Measurements from ENCODE around the gene CSNK1D. TPM values are rescaled to one million over a fixed set of nuclear protein-coding genes. Genes with fewer than 3 reads are reported as not detected.
A peak's percentile ranks its signal among the peaks of the same experiment; 100 is the strongest.

Gene CSNK1D
- total RNA-seq, 1 donor from 2014 or later = 21.4 TPM

DNA sequence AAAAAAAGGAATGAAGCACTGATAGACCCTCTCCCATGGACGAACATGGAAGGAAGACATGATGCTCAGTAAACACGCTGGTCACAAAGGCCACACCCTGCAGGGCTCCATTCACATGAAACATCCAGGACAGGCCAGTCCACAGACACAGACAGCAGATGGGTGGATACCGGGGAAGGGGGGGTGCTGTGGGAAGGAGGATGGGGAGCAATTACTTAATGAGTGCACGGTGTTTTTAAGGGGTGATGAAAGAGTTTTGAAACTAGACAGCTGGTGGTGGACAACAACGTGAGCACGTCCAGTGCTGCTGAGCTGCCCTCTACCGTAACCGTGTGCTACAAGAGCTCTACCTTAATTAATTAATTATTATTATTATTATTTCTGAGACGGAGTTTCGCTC lies 50.7 kb downstream of the CSNK1D start:
- H3K36me3 ChIP-seq (ENCODE audit: control insufficient read depth in 3 of 3, insufficient read depth in 3 of 3, low read length in 3 of 3) = no peaks in the 10 kb centered on the region
- H3K9ac ChIP-seq (ENCODE audit: low read depth in 1 of 3, low read length in 3 of 3) = no peak overlapping the region
- no peak overlapping the region for H3K4me3 ChIP-seq (ENCODE audit: low read length in 3 of 3)
- no peaks in the 10 kb centered on the region for H3K27me3 ChIP-seq (ENCODE audit: control insufficient read depth in 3 of 3, insufficient read depth in 3 of 3, low read length in 3 of 3)
- H3K9me3 ChIP-seq (ENCODE audit: control insufficient read depth in 3 of 3, low read length in 3 of 3) = no peaks in the 10 kb centered on the region
- H3K27ac ChIP-seq (ENCODE audit: low read depth, low read length) = no peak overlapping the region
- H3K4me1 ChIP-seq (ENCODE audit: control insufficient read depth in 3 of 3, insufficient read depth in 3 of 3, low read length in 3 of 3) = peaks cover 19 to 30% (median 25%) of the 10 kb centered on the region in 3 donors

DNA sequence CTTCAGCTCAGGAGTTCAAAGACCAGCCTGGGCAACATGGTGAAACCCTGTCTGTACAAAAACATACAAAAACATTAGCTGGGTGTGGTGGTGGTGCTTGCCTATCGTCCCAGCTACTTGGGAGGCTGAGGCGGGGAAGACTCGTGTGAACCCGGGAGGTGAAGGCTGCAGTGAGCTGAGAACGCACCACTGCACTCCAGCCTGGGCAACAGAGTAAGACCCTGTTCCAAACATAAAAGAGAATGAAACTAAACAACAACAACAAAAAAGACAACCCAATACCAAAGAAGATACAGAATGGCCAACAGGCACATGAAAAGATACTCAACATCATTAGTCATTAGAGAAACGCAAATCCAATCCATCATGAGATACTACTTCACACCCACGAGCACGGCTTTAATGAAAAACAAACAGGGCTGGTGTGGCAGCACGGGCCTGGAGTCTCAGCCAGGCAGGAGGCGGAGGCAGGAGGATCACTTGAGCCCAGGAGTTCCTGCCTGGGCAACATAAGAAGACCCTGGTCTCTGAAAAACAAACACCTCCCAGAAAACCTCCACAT lies 52.1 kb downstream of the CSNK1D start:
- H3K9ac ChIP-seq (ENCODE audit: low read depth in 1 of 3, low read length in 3 of 3) = no peak overlapping the region
- H3K9me3 ChIP-seq (ENCODE audit: control insufficient read depth in 3 of 3, low read length in 3 of 3) = no peaks in the 10 kb centered on the region
- H3K27me3 ChIP-seq (ENCODE audit: control insufficient read depth in 3 of 3, insufficient read depth in 3 of 3, low read length in 3 of 3) = no peaks in the 10 kb centered on the region

DNA sequence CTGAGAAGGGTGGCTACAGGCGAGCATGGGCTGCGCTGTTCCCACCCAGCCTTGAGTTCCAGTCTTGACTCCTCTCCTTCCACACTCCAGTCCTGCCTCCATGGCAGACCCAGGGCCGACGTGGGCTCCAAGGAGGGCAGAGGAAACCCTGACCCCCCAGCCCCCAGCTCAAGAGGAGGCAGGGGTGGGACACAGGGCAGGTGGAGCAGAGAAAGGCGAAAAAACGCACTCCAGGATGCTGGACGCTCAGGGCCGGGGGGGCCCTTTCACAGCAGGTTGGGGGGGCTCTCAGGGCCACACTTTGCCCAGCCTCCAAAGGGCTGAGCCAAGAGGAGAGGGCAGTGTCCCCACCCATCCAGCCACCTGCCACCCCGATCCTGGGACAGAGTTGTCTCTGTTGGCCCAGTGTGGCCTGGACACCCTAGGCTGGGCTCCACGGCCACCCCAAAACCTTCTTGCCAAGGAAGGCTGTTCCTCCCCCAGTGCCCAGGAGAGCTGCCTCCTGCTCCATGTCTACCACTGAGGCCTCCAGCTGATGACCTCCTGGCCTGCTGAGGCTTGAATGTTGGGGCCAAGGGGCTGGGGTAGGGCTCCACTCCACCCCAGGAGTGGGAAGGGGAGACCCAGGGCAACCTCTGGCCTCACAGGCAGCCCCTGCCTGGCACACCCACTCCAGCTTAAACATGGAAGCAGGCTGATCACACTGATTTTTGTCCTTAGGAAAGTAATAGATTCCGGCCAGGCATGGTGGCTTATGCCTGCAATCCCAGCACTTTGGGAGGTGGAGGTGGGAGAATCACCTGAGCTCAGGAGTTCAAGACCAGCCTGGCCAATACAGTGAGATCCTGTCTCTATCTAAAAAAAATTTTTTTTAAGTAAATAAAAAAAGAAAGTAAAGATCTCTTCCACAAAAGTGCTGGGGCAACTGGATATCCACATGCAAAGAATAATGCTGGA lies 53.5 kb downstream of the CSNK1D start:
- Histone ChIP-seq H3K9me3 (ENCODE audit: control insufficient read depth in 3 of 3, low read length in 3 of 3) (no peaks in the 10 kb centered on the region), H3K4me1 (ENCODE audit: control insufficient read depth in 3 of 3, insufficient read depth in 3 of 3, low read length in 3 of 3) (peaks cover 26 to 32% (median 28%) of the 10 kb centered on the region in 3 donors), H3K27me3 (ENCODE audit: control insufficient read depth in 3 of 3, insufficient read depth in 3 of 3, low read length in 3 of 3) (no peaks in the 10 kb centered on the region), H3K9ac (ENCODE audit: low read depth in 1 of 3, low read length in 3 of 3) (no peak overlapping the region), H3K4me3 (ENCODE audit: low read length in 3 of 3) (no peak overlapping the region), H3K27ac (ENCODE audit: low read depth, low read length) (no peak overlapping the region), H3K36me3 (ENCODE audit: control insufficient read depth in 3 of 3, insufficient read depth in 3 of 3, low read length in 3 of 3) (no peaks in the 10 kb centered on the region)

More for the DNA sequence above, 52.1 kb downstream of the CSNK1D start:
- Histone ChIP-seq H3K36me3 (ENCODE audit: control insufficient read depth in 3 of 3, insufficient read depth in 3 of 3, low read length in 3 of 3) (no peaks in the 10 kb centered on the region), H3K4me3 (ENCODE audit: low read length in 3 of 3) (no peak overlapping the region), H3K4me1 (ENCODE audit: control insufficient read depth in 3 of 3, insufficient read depth in 3 of 3, low read length in 3 of 3) (peaks cover 31 to 35% (median 34%) of the 10 kb centered on the region in 3 donors), H3K27ac (ENCODE audit: low read depth, low read length) (no peak overlapping the region)

DNA sequence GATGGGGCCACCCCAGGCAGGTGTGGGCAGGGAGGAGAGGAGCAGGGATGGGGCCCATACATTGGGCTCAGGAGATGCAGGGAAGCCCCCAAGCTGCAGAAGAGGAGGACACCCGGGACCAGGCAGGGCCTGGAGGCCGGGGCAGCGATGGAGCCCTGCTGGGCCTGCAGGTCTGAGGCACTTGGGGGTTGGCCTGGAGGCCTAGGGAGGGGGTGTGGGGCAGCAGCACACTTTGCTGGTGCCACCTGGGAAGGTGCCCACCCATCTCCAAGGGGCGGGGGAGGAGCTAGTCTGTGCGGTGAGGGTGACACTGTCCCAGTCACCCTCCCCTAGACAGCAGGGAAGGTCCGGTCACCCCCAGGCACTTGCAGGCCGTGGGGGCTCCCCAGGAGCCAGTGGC lies 54.4 kb downstream of the CSNK1D start:
- Histone ChIP-seq H3K27ac (ENCODE audit: low read depth, low read length) (no peak overlapping the region), H3K4me3 (ENCODE audit: low read length in 3 of 3) (no peak overlapping the region)

DNA sequence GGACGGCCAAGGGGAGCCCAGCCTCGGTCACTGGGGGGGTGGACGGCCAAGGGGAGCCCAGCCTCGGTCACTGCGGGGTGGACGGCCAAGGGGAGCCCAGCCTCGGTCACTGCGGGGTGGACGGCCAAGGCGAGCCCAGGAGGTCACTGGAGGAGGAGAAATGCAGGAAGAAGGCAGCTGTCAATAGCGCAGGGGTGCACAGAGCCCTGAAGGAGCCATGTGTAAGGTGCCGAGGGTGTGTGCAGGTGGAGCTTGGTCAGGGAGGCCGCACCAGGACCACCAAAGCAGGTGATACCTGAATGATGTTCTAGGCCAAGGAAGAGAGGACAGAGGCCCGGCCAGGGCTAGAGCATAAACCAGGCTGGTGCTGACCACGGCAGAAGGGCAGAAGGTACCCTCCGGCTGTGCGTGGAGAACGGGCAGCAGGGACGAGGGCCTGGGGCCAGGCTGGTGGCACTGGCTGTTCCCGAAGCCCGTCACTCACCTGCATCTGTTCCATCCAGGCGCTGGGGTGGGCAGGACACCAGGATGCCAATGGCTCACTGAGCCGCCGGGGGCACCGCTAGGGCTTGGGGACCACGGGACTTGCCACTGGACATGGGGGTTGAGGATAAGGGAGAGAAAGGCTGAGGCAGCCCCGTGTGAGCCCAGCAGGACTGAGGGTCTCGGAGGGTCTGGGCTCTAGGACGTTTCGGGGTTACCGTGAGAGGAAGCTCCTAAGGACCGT lies 55.0 kb downstream of the CSNK1D start:
- Histone ChIP-seq H3K4me3 (ENCODE audit: low read length in 3 of 3) (no peak overlapping the region), H3K9ac (ENCODE audit: low read depth in 1 of 3, low read length in 3 of 3) (no peak overlapping the region), H3K4me1 (ENCODE audit: control insufficient read depth in 3 of 3, insufficient read depth in 3 of 3, low read length in 3 of 3) (peaks cover 24 to 31% (median 31%) of the 10 kb centered on the region in 3 donors), H3K27ac (ENCODE audit: low read depth, low read length) (no peak overlapping the region), H3K36me3 (ENCODE audit: control insufficient read depth in 3 of 3, insufficient read depth in 3 of 3, low read length in 3 of 3) (no peaks in the 10 kb centered on the region), H3K27me3 (ENCODE audit: control insufficient read depth in 3 of 3, insufficient read depth in 3 of 3, low read length in 3 of 3) (no peaks in the 10 kb centered on the region), H3K9me3 (ENCODE audit: control insufficient read depth in 3 of 3, low read length in 3 of 3) (no peaks in the 10 kb centered on the region)

More for the DNA sequence above, 54.4 kb downstream of the CSNK1D start:
- Histone ChIP-seq H3K9me3 (ENCODE audit: control insufficient read depth in 3 of 3, low read length in 3 of 3) (no peaks in the 10 kb centered on the region), H3K36me3 (ENCODE audit: control insufficient read depth in 3 of 3, insufficient read depth in 3 of 3, low read length in 3 of 3) (no peaks in the 10 kb centered on the region), H3K27me3 (ENCODE audit: control insufficient read depth in 3 of 3, insufficient read depth in 3 of 3, low read length in 3 of 3) (no peaks in the 10 kb centered on the region), H3K4me1 (ENCODE audit: control insufficient read depth in 3 of 3, insufficient read depth in 3 of 3, low read length in 3 of 3) (peaks cover 22 to 28% (median 27%) of the 10 kb centered on the region in 3 donors), H3K9ac (ENCODE audit: low read depth in 1 of 3, low read length in 3 of 3) (no peak overlapping the region)

DNA sequence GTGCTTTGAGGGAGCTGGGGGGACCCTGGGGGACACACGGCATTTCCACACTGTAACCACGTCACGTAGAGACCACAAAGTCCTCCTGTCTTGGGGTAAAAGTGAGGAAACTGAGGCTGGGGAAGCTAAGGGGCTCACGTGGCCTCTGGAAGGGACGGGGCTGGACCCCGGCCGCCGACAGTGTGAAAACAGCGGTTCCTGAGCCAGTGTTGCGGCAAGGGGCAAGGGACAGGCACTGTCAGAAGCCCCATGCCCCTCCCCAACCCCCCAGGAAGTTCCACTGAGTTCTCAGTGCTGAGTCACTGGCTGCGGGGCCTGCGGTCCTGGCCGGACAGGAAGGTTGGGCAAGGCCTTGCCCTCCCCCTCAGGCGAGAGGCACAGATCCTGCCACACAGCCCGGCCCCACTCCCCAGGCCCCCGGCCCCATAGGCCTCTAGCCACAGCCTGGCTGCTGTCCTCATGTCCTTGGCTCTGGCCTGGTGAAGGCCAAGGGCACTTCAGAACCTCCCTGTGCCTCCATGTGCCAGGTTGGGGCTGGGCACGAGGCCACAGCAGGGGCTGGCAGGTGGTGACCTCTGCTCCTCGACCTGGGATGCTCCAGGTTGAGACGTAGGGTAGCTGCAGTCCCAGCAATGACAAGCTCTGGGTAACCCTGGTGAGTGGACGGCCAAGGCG lies 55.8 kb downstream of the CSNK1D start:
- no peaks in the 10 kb centered on the region for H3K36me3 ChIP-seq (ENCODE audit: control insufficient read depth in 3 of 3, insufficient read depth in 3 of 3, low read length in 3 of 3)
- no peaks in the 10 kb centered on the region for H3K27me3 ChIP-seq (ENCODE audit: control insufficient read depth in 3 of 3, insufficient read depth in 3 of 3, low read length in 3 of 3)
- H3K27ac ChIP-seq (ENCODE audit: low read depth, low read length) = peak overlapping the region; percentile 75
- H3K9ac ChIP-seq (ENCODE audit: low read depth in 1 of 3, low read length in 3 of 3) = no peak overlapping the region
- no peaks in the 10 kb centered on the region for H3K9me3 ChIP-seq (ENCODE audit: control insufficient read depth in 3 of 3, low read length in 3 of 3)
- H3K4me1 ChIP-seq (ENCODE audit: control insufficient read depth in 3 of 3, insufficient read depth in 3 of 3, low read length in 3 of 3) = peaks cover 27 to 36% (median 35%) of the 10 kb centered on the region in 3 donors
- no peak overlapping the region for H3K4me3 ChIP-seq (ENCODE audit: low read length in 3 of 3)

DNA sequence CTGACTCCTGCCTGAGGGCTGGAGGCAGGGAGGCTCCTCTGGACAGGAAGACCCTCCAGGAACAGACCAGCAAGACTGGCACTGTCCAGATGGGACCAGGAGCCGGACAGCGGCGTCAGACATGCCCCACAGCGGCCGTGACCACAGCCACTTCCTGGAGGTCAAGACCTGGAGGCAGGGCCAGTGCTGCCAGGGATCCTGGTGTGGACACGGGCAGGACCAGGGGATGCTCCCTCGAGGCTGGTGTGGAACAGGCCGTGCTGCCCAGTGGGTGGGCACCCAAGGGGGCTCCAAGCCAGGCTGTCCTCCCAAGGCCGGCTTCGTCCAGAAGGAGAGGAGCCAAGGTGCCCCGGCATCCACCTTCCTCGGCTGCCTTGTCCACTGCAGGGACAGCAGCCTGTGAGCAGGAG lies 56.4 kb downstream of the CSNK1D start:
- no peaks in the 10 kb centered on the region for H3K27me3 ChIP-seq (ENCODE audit: control insufficient read depth in 3 of 3, insufficient read depth in 3 of 3, low read length in 3 of 3)
- peaks cover 27 to 36% (median 35%) of the 10 kb centered on the region in 3 donors for H3K4me1 ChIP-seq (ENCODE audit: control insufficient read depth in 3 of 3, insufficient read depth in 3 of 3, low read length in 3 of 3)
- no peaks in the 10 kb centered on the region for H3K9me3 ChIP-seq (ENCODE audit: control insufficient read depth in 3 of 3, low read length in 3 of 3)
- peak overlapping the region in 1 of 3 donors; percentile 20 for H3K4me3 ChIP-seq (ENCODE audit: low read length in 3 of 3)
- peak overlapping the region; percentile 75 for H3K27ac ChIP-seq (ENCODE audit: low read depth, low read length)
- H3K36me3 ChIP-seq (ENCODE audit: control insufficient read depth in 3 of 3, insufficient read depth in 3 of 3, low read length in 3 of 3) = no peaks in the 10 kb centered on the region
- H3K9ac ChIP-seq (ENCODE audit: low read depth in 1 of 3, low read length in 3 of 3) = peak overlapping the region in 2 of 3 donors; percentile 33 to 64

DNA sequence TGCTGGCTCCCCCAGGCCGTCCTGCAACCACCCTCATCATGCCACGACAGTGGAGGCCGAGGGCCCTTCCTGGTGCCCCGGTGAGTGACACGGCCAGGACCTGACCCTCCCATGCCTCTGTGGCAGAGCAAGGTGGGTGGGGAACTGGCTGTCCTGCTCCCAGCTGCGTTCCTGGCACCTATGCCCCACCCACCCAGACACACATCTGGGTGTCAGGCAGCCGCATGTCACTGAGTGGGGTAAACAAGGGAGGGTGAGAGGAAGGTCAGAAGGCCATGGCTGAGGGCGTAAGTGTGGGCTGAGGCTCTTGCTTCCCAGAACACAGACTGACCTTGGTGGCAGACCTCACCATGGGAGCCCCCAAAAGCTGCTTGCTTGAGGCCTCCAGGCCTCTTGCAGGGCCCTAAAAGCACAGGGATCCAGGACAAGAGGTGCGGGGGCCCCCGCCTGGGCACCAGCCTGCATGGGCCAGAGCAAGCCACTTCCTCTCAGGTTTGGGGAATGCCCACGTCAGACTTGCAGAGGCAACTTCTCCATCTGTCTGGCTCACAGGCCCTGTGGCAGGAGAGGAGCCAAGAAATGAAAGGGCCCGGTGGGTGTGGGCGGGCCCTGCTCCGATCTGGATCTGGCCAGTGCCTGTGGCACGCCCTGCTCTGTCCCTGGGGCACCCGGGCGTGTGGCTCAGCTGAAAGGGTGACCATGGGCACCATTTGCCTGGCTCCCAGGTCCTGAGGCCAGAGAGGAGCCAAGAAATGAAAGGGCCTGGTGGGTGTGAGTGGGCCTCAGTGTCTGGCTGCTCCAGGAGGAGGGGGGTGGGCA lies 57.0 kb downstream of the CSNK1D start:
- Histone ChIP-seq H3K4me3 (ENCODE audit: low read length in 3 of 3) (peak overlapping the region in 1 of 3 donors; percentile 20), H3K4me1 (ENCODE audit: control insufficient read depth in 3 of 3, insufficient read depth in 3 of 3, low read length in 3 of 3) (peaks cover 32 to 41% (median 40%) of the 10 kb centered on the region in 3 donors)

DNA sequence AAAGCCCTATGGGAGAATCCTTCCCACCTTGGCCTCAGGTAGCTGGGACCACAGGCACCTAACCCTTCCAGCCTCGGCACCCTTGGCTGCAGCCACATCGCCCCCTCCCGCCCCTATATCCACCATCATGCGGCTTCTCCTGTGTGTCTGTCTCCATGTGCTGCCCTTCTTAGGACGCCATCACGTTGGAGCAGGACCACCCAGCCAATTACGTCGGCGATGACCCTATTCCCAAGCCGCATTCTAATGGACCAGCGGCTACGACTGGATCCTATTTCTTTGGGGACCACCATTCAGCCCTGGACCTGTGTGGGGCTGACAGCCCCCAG lies 57.6 kb downstream of the CSNK1D start:
- H3K9ac ChIP-seq (ENCODE audit: low read depth in 1 of 3, low read length in 3 of 3) = peak overlapping the region in 1 of 3 donors; percentile 64
- peaks cover 32 to 43% (median 41%) of the 10 kb centered on the region in 3 donors for H3K4me1 ChIP-seq (ENCODE audit: control insufficient read depth in 3 of 3, insufficient read depth in 3 of 3, low read length in 3 of 3)
- H3K9me3 ChIP-seq (ENCODE audit: control insufficient read depth in 3 of 3, low read length in 3 of 3) = no peaks in the 10 kb centered on the region
- H3K27me3 ChIP-seq (ENCODE audit: control insufficient read depth in 3 of 3, insufficient read depth in 3 of 3, low read length in 3 of 3) = no peaks in the 10 kb centered on the region
- H3K36me3 ChIP-seq (ENCODE audit: control insufficient read depth in 3 of 3, insufficient read depth in 3 of 3, low read length in 3 of 3) = no peaks in the 10 kb centered on the region
- H3K27ac ChIP-seq (ENCODE audit: low read depth, low read length) = peak overlapping the region; percentile 75
- no peak overlapping the region for H3K4me3 ChIP-seq (ENCODE audit: low read length in 3 of 3)

More for the DNA sequence above, 57.0 kb downstream of the CSNK1D start:
- Histone ChIP-seq H3K27ac (ENCODE audit: low read depth, low read length) (peak overlapping the region; percentile 75), H3K27me3 (ENCODE audit: control insufficient read depth in 3 of 3, insufficient read depth in 3 of 3, low read length in 3 of 3) (no peaks in the 10 kb centered on the region), H3K36me3 (ENCODE audit: control insufficient read depth in 3 of 3, insufficient read depth in 3 of 3, low read length in 3 of 3) (no peaks in the 10 kb centered on the region), H3K9ac (ENCODE audit: low read depth in 1 of 3, low read length in 3 of 3) (peak overlapping the region in 2 of 3 donors; percentile 33 to 64), H3K9me3 (ENCODE audit: control insufficient read depth in 3 of 3, low read length in 3 of 3) (no peaks in the 10 kb centered on the region)

Data from skeletal muscle tissue (tissue), 4 donors.